Endothelial cell of umbilical vein (primary cell): ENCODE data around the gene CYP26C1. TPM values are rescaled to one million over a fixed set of nuclear protein-coding genes. Genes with fewer than 3 reads are reported as not detected.
A peak's percentile ranks its signal among the peaks of the same experiment; 100 is the strongest.

Experiments
- Bru-seq: library from RNA; stranded (reverse); fragments of 400-500 nt; gene quantifications from one replicate; lab custom pipeline; 2021; lab: Mats Ljungman, UMichigan
- BruChase-seq, 2 experiments: library from RNA; stranded (reverse); fragments of 400-500 nt; gene quantifications; one replicate each; lab custom pipeline; 2021; lab: Mats Ljungman, UMichigan
- BruUV-seq: library from RNA; stranded (reverse); fragments of 400-500 nt; replicated peaks from 2 replicates; lab custom pipeline; 2021; lab: Mats Ljungman, UMichigan
- CTCF ChIA-PET: fragments of 300-600, 350-600 bp; sonication (Branson Sonifier 250); formaldehyde crosslinking; loops from one replicate; lab custom pipeline; 2021; ENCODE audit warnings: antibody characterized with exemption, inconsistent platforms; lab: Charles Lee
- POLR2A ChIA-PET: fragments of 300-600, 350-600 bp; sonication (Branson Sonifier 250); formaldehyde crosslinking; loops from one replicate; lab custom pipeline; 2021; ENCODE audit warnings: antibody characterized with exemption, inconsistent platforms; lab: Charles Lee
- DNase-seq: peaks from one replicate; pipeline ENCODE4 v3.0.0-alpha.2; 2011; ENCODE audit warnings: low read depth, low spot score
- FAIRE-seq: peaks from 2 replicates; lab custom pipeline; 2011; peaks lifted over from hg19 to GRCh38; lab: Jason Lieb, UNC
- H2AFZ ChIP-seq: 2 replicates; pipeline ENCODE4 v1.6.0; 2012; ENCODE audit warnings: low read depth, low read length, control low read depth, inconsistent platforms
- H3K27ac ChIP-seq: 2 replicates; pipeline ENCODE4 v1.5.1; 2011; ENCODE audit warnings: low read depth, mild to moderate bottlenecking, control low read depth, low read length, moderate library complexity; ENCODE audit not compliant: insufficient read depth
- H3K27me3 ChIP-seq, 2 experiments: 2 replicates each; pipeline versions ENCODE4 v1.6.0 to v1.6.1; 2011; ENCODE audit warnings: low read length in 2 of 2, mixed read lengths in 1 of 2; ENCODE audit not compliant: control insufficient read depth in 2 of 2, insufficient read depth in 2 of 2
- H3K36me3 ChIP-seq, 2 experiments: 2 replicates in 1 of 2; 3 replicates in 1 of 2; pipeline ENCODE4 v1.5.1; 2011; ENCODE audit warnings: low read length in 2 of 2, mild to moderate bottlenecking in 1 of 2, moderate library complexity in 1 of 2; ENCODE audit not compliant: control insufficient read depth in 2 of 2, insufficient read depth in 2 of 2; ENCODE audit errors: extremely low read depth in 1 of 2
- H3K4me1 ChIP-seq: 3 replicates; pipeline ENCODE4 v1.5.1; 2011; ENCODE audit warnings: mild to moderate bottlenecking, low read length; ENCODE audit not compliant: control insufficient read depth, insufficient read depth; ENCODE audit errors: extremely low read depth
- H3K4me2 ChIP-seq: 2 replicates; pipeline ENCODE4 v1.6.1; 2011; ENCODE audit warnings: low read length, control low read depth, mixed read lengths; ENCODE audit not compliant: insufficient read depth
- H3K4me3 ChIP-seq, 3 experiments: fragments of 200-600 bp in 1 of 3; sonication (generic), shearing (Covaris generic) in 1 of 3; replicated peaks in 1 of 3; 2 replicates each; pipeline ENCODE4 v1.5.1; 2011 to 2016; ENCODE audit warnings: control low read depth in 3 of 3, low read length in 3 of 3, mild to moderate bottlenecking in 2 of 3, inconsistent platforms in 1 of 3, low read depth in 1 of 3, moderate library complexity in 1 of 3; ENCODE audit not compliant: insufficient read depth in 1 of 3
- H3K79me2 ChIP-seq: 2 replicates; pipeline ENCODE4 v1.6.0; 2012; ENCODE audit warnings: low read length, inconsistent platforms; ENCODE audit not compliant: control insufficient read depth, insufficient read depth
- H3K9ac ChIP-seq: replicated peaks from 2 replicates; pipeline ENCODE3; 2011; ENCODE audit warnings: low read length, control low read depth; ENCODE audit not compliant: insufficient read depth; ENCODE audit errors: extremely low read depth
- H3K9me1 ChIP-seq: replicated peaks from 3 replicates; pipeline ENCODE4 v1.6.0; 2011; ENCODE audit warnings: mild to moderate bottlenecking, low read length; ENCODE audit not compliant: control insufficient read depth, insufficient read depth; ENCODE audit errors: extremely low read depth
- H3K9me3 ChIP-seq: replicated peaks from 2 replicates; pipeline ENCODE4 v1.5.1; 2012; ENCODE audit warnings: low read length, inconsistent platforms; ENCODE audit not compliant: control insufficient read depth, insufficient read depth
- H4K20me1 ChIP-seq: replicated peaks from 2 replicates; pipeline ENCODE3; 2011; ENCODE audit warnings: mild to moderate bottlenecking, low read length; ENCODE audit not compliant: control insufficient read depth, insufficient read depth; ENCODE audit errors: extremely low read depth
- CTCF ChIP-seq, 2 donors: IDR thresholded peaks; 1 replicate in 1 of 2; 2 replicates in 1 of 2; pipeline ENCODE4 v1.5.1; 2011; ENCODE audit warnings: low read length in 2 of 2, mild to moderate bottlenecking in 2 of 2, moderate library complexity in 2 of 2, control low read depth in 1 of 2, inconsistent platforms in 1 of 2, low read depth in 1 of 2; ENCODE audit not compliant: insufficient read depth in 1 of 2; ENCODE audit errors: extremely low read depth in 1 of 2
- EZH2 ChIP-seq: IDR thresholded peaks from 2 replicates; pipeline ENCODE4 v1.6.1; 2012; ENCODE audit warnings: borderline replicate concordance, low read depth, mild to moderate bottlenecking, moderate library complexity, low read length, inconsistent platforms; ENCODE audit not compliant: severe bottlenecking
- GATA2 ChIP-seq: IDR thresholded peaks from 2 replicates; pipeline ENCODE4 v1.7.0; 2011; ENCODE audit warnings: low read depth, mild to moderate bottlenecking, moderate library complexity, mixed read lengths, low read length; ENCODE audit not compliant: insufficient read length, insufficient read depth
- MAX ChIP-seq: IDR thresholded peaks from 2 replicates; pipeline ENCODE4 v1.6.1; 2011; ENCODE audit not compliant: insufficient read depth, insufficient read length
- MYC ChIP-seq: IDR thresholded peaks from one replicate; pipeline ENCODE4 v1.6.1; 2011; ENCODE audit warnings: mild to moderate bottlenecking, low read depth, low read length
- POLR2AphosphoS5 ChIP-seq: IDR thresholded peaks from 2 replicates; pipeline ENCODE4 v1.6.1; 2012; ENCODE audit warnings: low read depth, mild to moderate bottlenecking, control low read depth, low read length, moderate library complexity; ENCODE audit not compliant: insufficient read depth
- dilution Hi-C: fragments of 300-500 bp; cut with MboI; formaldehyde crosslinking; loops from one replicate; pipeline ENCODE4 v1.15.0; 2019; ENCODE audit warnings: low sequenced_read_pairs; ENCODE audit not compliant: extremely low pct_ligation_motif_present
- intact Hi-C: fragments of 100-400 bp; cut with micrococcal nuclease; formaldehyde crosslinking; loops from one replicate; pipeline ENCODE4 v1.10.0; 2022
- long read RNA-seq: library from polyadenylated mRNA; stranded (forward); transcript quantifications from one replicate; pipeline ENCODE4 v2.0.0, GENCODE V29; 2021
- polyA minus RNA-seq, 3 experiments: library from RNA; depleted of rRNA, polyadenylated mRNA; stranded (reverse); fragments of >200 nt; gene quantifications; 1 replicate in 1 of 3; 2 replicates in 2 of 3; pipeline ENCODE4 v1.2.3, GENCODE V29; 2011
- polyA plus RNA-seq, 4 experiments: library from polyadenylated mRNA; depleted of rRNA in 3 of 4; stranded (reverse) in 3 of 4; unstranded in 1 of 4; fragments of >200 nt; gene quantifications; 2 replicates each; pipeline versions ENCODE4 v1.2.1 to v1.2.3, GENCODE V29; 2011 to 2012; ENCODE audit warnings: missing spikeins in 1 of 4
- total RNA-seq: library from RNA; stranded (reverse); gene quantifications from 2 replicates; pipeline ENCODE4 v1.2.3, GENCODE V29; 2021

Gene CYP26C1
- 2.0 and 3.0 TPM in 2 replicates for total RNA-seq
- 0.12 and 0.18 TPM in 2 replicates for polyA plus RNA-seq
- polyA plus RNA-seq (2011; cell fraction: cytosol; rRNA removed), result 0.01 and 0.04 TPM in 2 replicates
- 1.9 and 3.0 TPM in 2 replicates for polyA plus RNA-seq (2011; cell fraction: nucleus; rRNA removed)
- polyA plus RNA-seq (2012), result not detected in 2 replicates
- 2.0 and 2.1 TPM in 2 replicates for polyA minus RNA-seq
- not detected for polyA minus RNA-seq (2011; cell fraction: cytosol; rRNA and poly(A)+ RNA removed)
- 9.4 and 15.7 TPM in 2 replicates for polyA minus RNA-seq (2011; cell fraction: nucleus; rRNA and poly(A)+ RNA removed)
- percentile 71 among the genes with signal in this experiment for Bru-seq, nascent RNA
- BruChase-seq, experiment 1, labeled RNA remaining after a 6-hour chase, result percentile 53 among the genes with signal in this experiment
- BruChase-seq, experiment 2, labeled RNA remaining after a 2-hour chase, result percentile 50 among the genes with signal in this experiment
- long read RNA-seq, result 0 reads

GRCh38 chr10:93059975-93060886 is at the start of gene CYP26C1:
Gene CYP26C1 (plus strand): TSS chr10:93060798. CDS start chr10:93061264, 466 bp downstream.
- dilution Hi-C loops, result no loop called here
- Histone ChIP-seq H3K4me1 (peaks cover 4% of the 10 kb centered on the region), H3K9ac (no peak within 1 kb of the TSS)

More at GRCh38 chr10:93059975-93060886, at the start of gene CYP26C1:
- Histone ChIP-seq H3K9me1 (no peaks in the 10 kb centered on the region), H2AFZ (no peak within 1 kb of the TSS), H3K27ac (no peak within 1 kb of the TSS), H4K20me1 (no peaks in the 10 kb centered on the region), H3K4me2 (no peak within 1 kb of the TSS), H3K36me3 (peaks cover 9 to 34% of the 10 kb centered on the region in 2 experiments), H3K79me2 (no peaks in the 10 kb centered on the region), H3K27me3 (no peaks in the 10 kb centered on the region), H3K4me3 (no peak within 1 kb of the TSS), H3K9me3 (no peaks in the 10 kb centered on the region)
- intact Hi-C loops, result loop anchor here (10.0 kb wide), 1 partner anchor 215 kb away; the partner anchor contains the start of gene EXOC6
- CTCF ChIA-PET, result interaction anchor here (1.3 kb wide), 1 partner anchor 8 kb away, joined by 5 read pairs; no protein-coding TSS in a partner anchor
- DNase-seq (no peak), FAIRE-seq (no peak)
- TF ChIP-seq EZH2 (no peak), CTCF (IDR thresholded peaks at IDR 0.05; ENCODE audit: extremely low read depth in 1 of 2, insufficient read depth in 1 of 2, low read depth in 1 of 2, low read length in 2 of 2) (no peak), MAX (no peak), POLR2AphosphoS5 (no peak), MYC (no peak), GATA2 (no peak)
- BruUV-seq, result no TSS peak
- POLR2A ChIA-PET, result no interaction called here
